HL-60/S4 treated with retinoic acid at 250 ng/mL for 4 days and 3 days (cell line): ENCODE results near the gene RPS18.
"Not testable (repeated sequence)": the region's sequence is repeated elsewhere in the genome, so short reads cannot be mapped to it uniquely, and the experiment has no call there.

Source experiments
- in situ Hi-C: fragments of 300-500 bp; cut with MboI; formaldehyde crosslinking; loops from 2 replicates; pipeline ENCODE4 v1.7.0; 2022; ENCODE audit warnings: low sequenced_read_pairs

RPS18 gene

DNA sequence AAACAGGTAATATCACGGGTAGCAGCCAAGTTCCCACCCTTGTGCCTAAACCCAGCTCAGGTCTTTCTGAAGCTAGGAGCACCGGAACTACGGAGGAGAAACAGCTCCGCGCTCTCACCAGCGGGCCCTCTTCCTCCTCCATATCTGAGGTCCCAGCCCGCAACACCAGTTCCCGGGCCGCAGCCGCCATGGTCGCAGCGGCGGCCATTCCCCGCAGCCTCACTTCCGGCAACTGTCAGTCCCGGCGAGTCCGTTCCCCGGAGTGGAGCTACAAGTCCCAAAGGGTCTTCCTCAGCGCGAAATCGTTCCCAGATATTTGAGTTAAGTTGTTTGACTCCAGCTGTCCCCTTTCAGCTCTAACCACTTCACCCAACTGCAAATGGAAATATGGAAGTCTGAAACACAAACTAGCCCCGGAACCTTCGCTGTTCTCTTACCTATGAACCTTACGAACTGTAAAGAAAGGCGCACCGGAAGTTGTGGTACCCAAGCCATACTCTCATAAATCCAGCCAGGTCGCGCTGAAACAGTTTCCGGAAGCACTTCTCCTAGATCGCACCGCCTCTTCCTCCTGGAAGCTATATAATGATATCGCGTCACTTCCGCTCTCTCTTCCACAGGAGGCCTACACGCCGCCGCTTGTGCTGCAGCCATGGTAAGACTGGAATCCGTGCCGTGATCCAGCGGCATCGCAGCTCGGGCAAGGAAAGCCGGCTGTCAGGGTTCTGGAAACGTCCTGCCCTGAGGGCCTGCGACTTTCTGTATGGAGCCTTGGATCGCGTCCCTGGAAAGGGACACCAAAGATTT is at the start of gene RPS18, which contains the start of gene VPS52:
TSS of gene RPS18 (plus strand) at position 608 of the 807 bp plus-strand sequence. CDS start at position 653, 45 bp downstream.
TSS of gene VPS52 (minus strand) at position 409 of the 807 bp plus-strand sequence. CDS start at position 208, 201 bp downstream.
- in situ Hi-C loops = no loop called here

- in situ Hi-C loops = not testable (repeated sequence)
Measured at GRCh38 chr6:33226503-33227120, 45.3 kb upstream of the RPS18 start.

DNA sequence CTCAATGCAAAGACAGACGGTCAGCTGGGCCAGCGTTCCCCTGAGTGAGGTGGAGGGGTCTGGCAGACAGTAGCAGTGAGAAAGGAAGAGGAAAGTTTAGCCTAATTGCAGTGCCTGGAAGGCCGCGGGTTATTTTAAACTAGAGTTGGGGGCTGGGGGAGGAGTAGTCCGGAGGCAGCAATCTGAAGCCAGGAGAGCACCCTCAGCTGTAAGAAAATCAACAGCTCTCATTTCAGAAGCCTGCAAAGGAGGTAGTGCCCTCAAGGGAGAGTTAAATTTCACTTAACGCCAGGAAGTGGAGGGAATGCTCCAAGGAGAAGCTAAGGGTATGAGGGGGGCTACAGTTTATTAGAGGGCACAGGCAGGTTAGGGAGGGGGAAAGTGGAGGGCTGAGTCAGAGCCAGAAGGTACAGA is 36.6 kb upstream of the RPS18 start:
- in situ Hi-C loops = no loop called here

DNA sequence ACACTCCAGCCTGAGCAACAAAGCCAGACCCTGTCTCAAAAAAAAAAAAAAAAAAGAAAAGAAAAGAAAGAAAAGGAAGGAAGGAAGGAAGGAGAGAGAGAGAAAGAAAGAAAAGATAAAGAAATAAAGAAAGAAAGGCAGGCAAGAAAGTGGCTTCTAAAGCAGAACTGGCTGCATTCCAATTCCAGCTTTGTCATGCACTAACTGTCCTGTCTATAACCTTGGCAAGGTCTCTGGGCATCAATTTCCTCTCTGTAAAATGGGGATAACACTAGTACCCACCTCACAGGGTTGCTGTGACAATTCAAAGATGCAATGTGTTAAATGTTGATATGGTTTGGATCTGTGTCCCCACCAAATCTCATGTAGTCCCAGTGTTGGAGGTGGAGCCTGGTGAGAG is 35.5 kb upstream of the RPS18 start:
- in situ Hi-C loops = no loop called here

GRCh38 chr6:33236852-33237251 is 35.0 kb upstream of the RPS18 start:
- in situ Hi-C loops = no loop called here

- in situ Hi-C loops = no loop called here
Measured at GRCh38 chr6:33237741-33238140, 34.1 kb upstream of the RPS18 start.

GRCh38 chr6:33241968-33242367 is 29.9 kb upstream of the RPS18 start:
- in situ Hi-C loops = no loop called here

DNA sequence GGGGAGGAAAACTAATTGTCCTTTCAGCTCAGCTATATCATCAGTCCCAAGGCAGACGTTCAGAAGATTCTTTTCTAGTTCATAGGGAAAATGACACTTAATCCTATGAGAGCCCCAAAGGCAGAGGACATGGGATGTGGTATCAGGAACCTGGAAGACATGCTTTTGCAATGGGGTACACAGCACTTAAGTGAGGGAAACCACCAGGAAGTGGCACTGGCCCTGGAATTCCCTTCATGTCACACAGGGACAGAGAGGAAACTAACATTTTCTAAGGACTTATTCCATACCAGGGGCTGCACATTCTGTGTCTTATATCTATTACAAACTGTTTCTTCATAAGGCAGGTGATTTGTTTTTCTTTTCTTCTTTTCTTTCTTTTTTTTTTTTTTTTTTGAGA is 28.4 kb upstream of the RPS18 start:
- in situ Hi-C loops = no loop called here

- in situ Hi-C loops = no loop called here
Measured at GRCh38 chr6:33247977-33248642, 23.8 kb upstream of the RPS18 start.

DNA sequence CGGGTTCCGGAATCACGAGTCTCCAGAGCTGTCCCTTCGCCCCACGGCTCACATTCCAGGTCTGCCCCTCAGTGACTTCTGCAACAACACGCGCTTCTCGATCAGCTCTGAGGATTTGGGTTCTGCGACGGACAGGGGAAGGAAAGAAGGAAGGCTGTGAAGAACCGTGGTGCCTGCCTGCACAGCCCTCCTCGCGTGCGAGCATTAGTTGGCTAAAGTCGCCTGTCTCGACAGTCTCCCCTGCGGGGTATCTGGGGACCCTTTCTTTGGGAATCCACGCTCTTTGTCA is 23.3 kb upstream of the RPS18 start:
- in situ Hi-C loops = no loop called here

- in situ Hi-C loops = no loop called here
Measured at GRCh38 chr6:33248932-33249731, 22.7 kb upstream of the RPS18 start.

DNA sequence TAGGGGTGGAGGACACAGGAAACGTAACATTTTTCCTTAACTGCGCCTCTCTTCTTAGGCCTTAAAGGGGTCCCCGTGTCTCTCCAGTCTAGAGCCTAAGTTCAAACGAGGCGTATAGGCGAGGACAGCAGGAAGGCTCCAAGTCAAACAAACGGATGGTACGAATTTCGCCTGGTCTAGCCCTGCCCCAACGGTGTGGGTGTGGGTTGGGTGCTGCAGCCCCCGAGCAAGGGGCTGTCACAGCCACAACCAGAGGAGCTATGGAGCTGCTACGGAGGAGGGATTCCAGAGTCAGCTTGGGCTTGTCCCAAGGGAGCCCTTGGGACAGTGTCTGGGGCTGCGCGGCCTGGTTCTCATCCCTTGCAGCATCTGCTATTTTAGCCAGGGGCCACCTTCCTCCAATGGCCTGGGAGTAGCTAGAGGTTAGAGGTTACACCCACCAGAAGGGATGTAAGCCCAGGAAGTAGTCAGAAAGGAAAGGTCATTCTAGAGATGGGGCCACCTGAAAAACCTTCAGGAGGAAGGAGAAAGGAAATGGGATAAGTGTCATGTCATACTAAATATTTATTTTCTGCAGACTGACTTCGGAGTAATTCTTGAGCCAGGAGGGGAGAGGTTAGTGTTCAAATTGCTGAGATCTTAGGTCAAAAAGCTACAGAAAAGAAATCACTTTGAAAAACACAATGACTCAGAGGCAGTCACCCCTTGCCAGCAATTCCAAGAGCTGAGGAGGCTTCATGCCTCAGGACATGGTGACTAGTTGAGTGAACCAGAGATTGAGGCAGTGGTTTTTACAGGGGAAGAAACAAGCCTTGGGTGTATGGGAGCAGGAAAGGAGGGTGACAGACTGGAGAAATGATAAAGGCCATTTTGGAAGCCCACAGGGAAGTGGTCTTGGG is 21.9 kb upstream of the RPS18 start:
- in situ Hi-C loops = no loop called here

DNA sequence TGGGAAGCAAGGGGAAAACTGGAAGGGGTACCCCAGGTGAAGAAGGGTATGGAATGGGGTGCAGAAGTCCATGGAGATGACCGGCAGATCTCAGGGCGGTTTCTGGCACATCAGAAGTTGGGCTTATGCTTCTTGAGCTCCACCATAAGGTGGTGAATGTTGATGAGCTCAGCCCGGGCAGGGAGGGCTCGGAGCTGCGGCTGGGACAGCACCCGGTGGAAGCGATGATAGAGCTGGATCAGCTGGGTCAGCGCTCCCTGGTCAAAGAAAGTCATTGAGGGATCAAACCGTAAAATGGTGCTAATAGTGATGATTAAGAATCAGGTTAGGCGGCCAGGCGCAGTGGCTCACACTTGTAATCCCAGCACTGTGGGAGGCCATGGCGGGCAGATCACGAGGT is 21.1 kb upstream of the RPS18 start:
- in situ Hi-C loops = no loop called here

DNA sequence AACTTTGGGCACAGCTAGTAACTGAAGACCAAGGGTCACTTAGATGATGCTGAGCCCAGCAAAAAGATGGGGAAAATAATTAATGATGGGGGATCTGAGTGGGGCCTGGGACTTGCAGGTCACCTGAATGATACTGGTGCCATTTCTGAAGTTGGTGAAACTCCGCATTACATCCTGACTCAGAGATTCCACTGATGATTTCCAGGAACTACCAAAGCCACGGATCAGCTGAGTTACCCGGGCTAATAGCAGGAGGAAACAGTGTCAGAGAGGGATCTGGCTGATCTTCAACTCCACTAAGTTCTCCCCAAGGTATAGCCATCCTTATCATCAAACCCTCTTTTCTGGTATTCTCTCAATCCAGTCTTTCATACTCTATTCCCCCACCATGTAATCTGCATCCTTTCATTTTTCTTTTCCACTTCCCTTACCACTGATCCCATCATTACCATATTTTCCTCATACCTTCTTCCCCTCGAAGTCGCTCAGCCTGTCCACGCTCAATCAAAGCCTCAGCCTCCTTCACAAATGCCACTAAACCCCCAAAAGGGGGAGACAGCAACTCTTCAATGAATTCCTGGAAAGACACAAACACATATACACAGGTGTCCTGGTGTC is 20.4 kb upstream of the RPS18 start:
- in situ Hi-C loops = no loop called here

- in situ Hi-C loops = no loop called here
Measured at GRCh38 chr6:33252759-33253158, 19.1 kb upstream of the RPS18 start.

GRCh38 chr6:33254591-33254990 is 17.3 kb upstream of the RPS18 start:
- in situ Hi-C loops = no loop called here

- in situ Hi-C loops = no loop called here
Measured at GRCh38 chr6:33259032-33259431, 12.8 kb upstream of the RPS18 start.

DNA sequence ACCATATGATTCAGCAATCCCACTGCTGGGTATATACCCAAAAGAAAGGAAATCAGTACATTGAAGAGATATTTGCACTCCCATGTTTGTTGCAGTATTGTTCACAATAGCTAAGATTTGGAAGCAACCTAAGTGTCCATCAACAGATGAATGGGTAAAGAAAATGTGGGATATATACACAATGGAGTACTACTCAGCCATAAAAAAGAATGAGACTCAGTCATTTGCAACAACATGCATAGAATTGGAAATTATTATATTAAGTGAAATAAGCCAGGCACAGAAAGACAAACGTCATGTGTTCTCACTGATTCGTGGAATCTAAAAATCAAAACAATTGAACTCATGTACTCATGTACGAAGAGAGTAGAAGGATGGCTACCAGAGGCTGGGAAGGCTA is 9.4 kb upstream of the RPS18 start:
- in situ Hi-C loops = not testable (repeated sequence)

DNA sequence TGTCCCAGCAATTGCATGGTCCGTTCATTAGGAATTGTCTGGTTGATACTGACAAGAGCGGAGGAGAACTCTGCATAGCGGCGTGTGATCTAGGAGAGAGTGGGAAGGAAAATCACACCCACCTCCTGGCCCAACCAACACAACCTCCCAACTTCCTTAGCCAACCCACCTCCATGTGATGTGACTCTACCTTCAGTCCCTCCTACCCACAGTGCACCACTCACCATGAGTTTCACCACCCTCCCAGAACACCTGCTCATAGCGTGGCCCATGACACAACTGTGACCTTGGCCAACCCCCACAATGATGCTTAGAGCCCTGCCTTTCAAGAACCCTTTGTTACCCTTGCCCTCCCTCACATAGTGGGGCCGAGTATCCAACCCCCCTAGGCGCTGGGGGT is 7.9 kb upstream of the RPS18 start:
- in situ Hi-C loops = no loop called here

DNA sequence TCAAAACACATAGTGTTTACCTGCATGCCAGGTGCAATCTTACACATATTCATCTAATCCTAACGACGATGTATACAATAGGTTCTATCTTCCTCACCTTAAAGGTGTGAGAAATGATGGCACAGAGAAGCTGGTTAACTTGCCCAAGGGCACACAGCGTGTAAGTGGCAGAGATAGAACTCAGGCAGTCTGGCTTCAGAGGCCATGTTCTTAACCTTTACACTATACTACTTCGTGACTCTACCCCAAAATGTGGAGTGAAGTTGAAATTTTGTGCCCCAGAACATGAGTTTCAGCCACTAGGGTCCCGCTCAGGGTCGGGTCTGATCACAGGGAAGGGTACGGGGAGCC is 783 bp upstream of the RPS18 start:
- in situ Hi-C loops = no loop called here
